GM12878 (cell line): ENCODE data around the gene UPF1.

Experiments
- ATF2 ChIP-seq: IDR thresholded peaks from 2 replicates; pipeline ENCODE4 v1.6.1; 2012; ENCODE audit warnings: low read length, inconsistent platforms
- ATF3 ChIP-seq: IDR thresholded peaks from 2 replicates; pipeline ENCODE4 v1.6.1; 2011; ENCODE audit warnings: low read depth, mild to moderate bottlenecking, low read length, moderate library complexity, borderline replicate concordance; ENCODE audit errors: extremely low read depth
- FOS ChIP-seq: IDR thresholded peaks from 3 replicates; pipeline ENCODE4 v1.6.1; 2011; ENCODE audit warnings: borderline replicate concordance; ENCODE audit not compliant: insufficient read length; ENCODE audit errors: extremely low read depth
- JUNB ChIP-seq: IDR thresholded peaks from 2 replicates; pipeline ENCODE4 v1.6.1; 2016; ENCODE audit warnings: antibody characterized with exemption, mild to moderate bottlenecking
- MYC ChIP-seq: IDR thresholded peaks from 2 replicates; pipeline ENCODE4 v1.6.1; 2011; ENCODE audit warnings: mild to moderate bottlenecking, low read length, moderate library complexity, inconsistent platforms; ENCODE audit not compliant: insufficient read depth, insufficient replicate concordance, insufficient read length, severe bottlenecking
- NFIC ChIP-seq: IDR thresholded peaks from 2 replicates; pipeline ENCODE4 v1.6.1; 2012; ENCODE audit warnings: low read depth, mild to moderate bottlenecking, inconsistent platforms, low read length, moderate library complexity
- NFYB ChIP-seq: IDR thresholded peaks from 2 replicates; pipeline ENCODE4 v1.6.1; 2011; ENCODE audit warnings: low read depth, mild to moderate bottlenecking, low read length, improper control_type of control experiment, moderate library complexity; ENCODE audit not compliant: insufficient read depth
- NR2F1 ChIP-seq: fragments of 450-650 bp; conservative IDR thresholded peaks from 2 replicates; pipeline ENCODE4 v1.6.1; 2017; ENCODE audit warnings: mild to moderate bottlenecking
- RFX5 ChIP-seq: IDR thresholded peaks from 2 replicates; pipeline ENCODE4 v1.6.1; 2011; ENCODE audit warnings: low read depth, low read length, improper control_type of control experiment
- SIN3A ChIP-seq: IDR thresholded peaks from 2 replicates; pipeline ENCODE4 v1.6.1; 2012; ENCODE audit warnings: low read depth, low read length, improper control_type of control experiment
- YY1 ChIP-seq: IDR thresholded peaks from 2 replicates; pipeline ENCODE4 v1.6.1; 2011; ENCODE audit warnings: low read depth, mild to moderate bottlenecking, low read length
- TF ChIP-seq, protein P1 (sequence below): IDR thresholded peaks from 2 replicates; pipeline ENCODE4 v1.6.1; 2011; ENCODE audit warnings: borderline replicate concordance, low read depth, mild to moderate bottlenecking, moderate library complexity, mixed read lengths, low read length; ENCODE audit not compliant: insufficient read depth; ENCODE audit errors: extremely low read length
- TF ChIP-seq, protein P2 (sequence below), 3 experiments: IDR thresholded peaks in 2 of 3; conservative IDR thresholded peaks in 1 of 3; 2 replicates each; pipeline ENCODE4 v1.5.1; 2011; ENCODE audit warnings: low read depth in 3 of 3, low read length in 3 of 3, mild to moderate bottlenecking in 3 of 3, control low read depth in 2 of 3, moderate library complexity in 2 of 3, inconsistent platforms in 1 of 3, mixed read lengths in 1 of 3; ENCODE audit not compliant: control insufficient read depth in 2 of 3, insufficient read depth in 1 of 3; ENCODE audit errors: extremely low read depth in 1 of 3
- TF ChIP-seq, protein P3 (sequence below): IDR thresholded peaks from 2 replicates; pipeline ENCODE4 v1.6.1; 2012; ENCODE audit warnings: low read depth, low read length, improper control_type of control experiment

- no peak for TF ChIP-seq FOS
- TF ChIP-seq YY1: no peak
- no peak for TF ChIP-seq NR2F1
- TF ChIP-seq, protein P1, sequence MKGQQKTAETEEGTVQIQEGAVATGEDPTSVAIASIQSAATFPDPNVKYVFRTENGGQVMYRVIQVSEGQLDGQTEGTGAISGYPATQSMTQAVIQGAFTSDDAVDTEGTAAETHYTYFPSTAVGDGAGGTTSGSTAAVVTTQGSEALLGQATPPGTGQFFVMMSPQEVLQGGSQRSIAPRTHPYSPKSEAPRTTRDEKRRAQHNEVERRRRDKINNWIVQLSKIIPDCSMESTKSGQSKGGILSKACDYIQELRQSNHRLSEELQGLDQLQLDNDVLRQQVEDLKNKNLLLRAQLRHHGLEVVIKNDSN: no peak
- no peak for TF ChIP-seq ATF2
- TF ChIP-seq, protein P2, sequence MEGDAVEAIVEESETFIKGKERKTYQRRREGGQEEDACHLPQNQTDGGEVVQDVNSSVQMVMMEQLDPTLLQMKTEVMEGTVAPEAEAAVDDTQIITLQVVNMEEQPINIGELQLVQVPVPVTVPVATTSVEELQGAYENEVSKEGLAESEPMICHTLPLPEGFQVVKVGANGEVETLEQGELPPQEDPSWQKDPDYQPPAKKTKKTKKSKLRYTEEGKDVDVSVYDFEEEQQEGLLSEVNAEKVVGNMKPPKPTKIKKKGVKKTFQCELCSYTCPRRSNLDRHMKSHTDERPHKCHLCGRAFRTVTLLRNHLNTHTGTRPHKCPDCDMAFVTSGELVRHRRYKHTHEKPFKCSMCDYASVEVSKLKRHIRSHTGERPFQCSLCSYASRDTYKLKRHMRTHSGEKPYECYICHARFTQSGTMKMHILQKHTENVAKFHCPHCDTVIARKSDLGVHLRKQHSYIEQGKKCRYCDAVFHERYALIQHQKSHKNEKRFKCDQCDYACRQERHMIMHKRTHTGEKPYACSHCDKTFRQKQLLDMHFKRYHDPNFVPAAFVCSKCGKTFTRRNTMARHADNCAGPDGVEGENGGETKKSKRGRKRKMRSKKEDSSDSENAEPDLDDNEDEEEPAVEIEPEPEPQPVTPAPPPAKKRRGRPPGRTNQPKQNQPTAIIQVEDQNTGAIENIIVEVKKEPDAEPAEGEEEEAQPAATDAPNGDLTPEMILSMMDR (IDR thresholded peaks at IDR 0.05 in 2 of 3, conservative IDR thresholded peaks at IDR 0.05 in 1 of 3; ENCODE audit: control insufficient read depth in 2 of 3, extremely low read depth in 1 of 3, insufficient read depth in 1 of 3, low read depth in 3 of 3, low read length in 3 of 3): no peak
- TF ChIP-seq NFIC: no peak
- TF ChIP-seq MYC: no peak
- TF ChIP-seq SIN3A: no peak
- no peak for TF ChIP-seq JUNB
- TF ChIP-seq, protein P3, sequence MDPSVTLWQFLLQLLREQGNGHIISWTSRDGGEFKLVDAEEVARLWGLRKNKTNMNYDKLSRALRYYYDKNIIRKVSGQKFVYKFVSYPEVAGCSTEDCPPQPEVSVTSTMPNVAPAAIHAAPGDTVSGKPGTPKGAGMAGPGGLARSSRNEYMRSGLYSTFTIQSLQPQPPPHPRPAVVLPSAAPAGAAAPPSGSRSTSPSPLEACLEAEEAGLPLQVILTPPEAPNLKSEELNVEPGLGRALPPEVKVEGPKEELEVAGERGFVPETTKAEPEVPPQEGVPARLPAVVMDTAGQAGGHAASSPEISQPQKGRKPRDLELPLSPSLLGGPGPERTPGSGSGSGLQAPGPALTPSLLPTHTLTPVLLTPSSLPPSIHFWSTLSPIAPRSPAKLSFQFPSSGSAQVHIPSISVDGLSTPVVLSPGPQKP: no peak
- TF ChIP-seq RFX5: no peak
- no peak for TF ChIP-seq ATF3
- TF ChIP-seq NFYB: no peak
Measured at GRCh38 chr19:18790566-18791314, 41.0 kb upstream of the UPF1 start, which contains the start of gene COMP.
